K562 (cell line): ENCODE data around the gene PBRM1. TPM values are rescaled to one million over a fixed set of nuclear protein-coding genes. Genes with fewer than 3 reads are reported as not detected.

ENCODE experiments used
- ATAC-seq: fragments of 200-7000 bp; cut with Tn5 transposase; 3 replicates; pipeline ENCODE4 v1.9.1; 2020; ENCODE audit warnings: moderate library complexity
- BruUV-seq: library from RNA; stranded (reverse); fragments of 400-500 nt; replicated peaks from 2 replicates; lab custom pipeline; 2021; lab: Mats Ljungman, UMichigan
- CTCF ChIA-PET: fragments of 300-600 bp; formaldehyde crosslinking; extraction: SDS; loops from one replicate; lab custom pipeline; 2021; ENCODE audit warnings: low intra/inter-chr PET ratio; lab: Yijun Ruan, JAX
- POLR2A ChIA-PET: fragments of 300-600, 350-650 bp; sonication (Branson Sonifier 250); formaldehyde crosslinking; extraction: SDS; loops from one replicate; lab custom pipeline; 2021; ENCODE audit warnings: antibody characterized with exemption, inconsistent platforms; lab: Yijun Ruan, JAX
- DNase-seq, 4 experiments: peaks; one replicate each; pipeline versions ENCODE4 v3.0.0 to v3.0.0-alpha.2; 2011 to 2018; ENCODE audit warnings: low spot score in 3 of 4, mixed read lengths in 3 of 4; ENCODE audit errors: extremely low read depth in 1 of 4
- FAIRE-seq: peaks from 2 replicates; lab custom pipeline; 2011; peaks lifted over from hg19 to GRCh38; lab: Jason Lieb, UNC
- H2AFZ ChIP-seq: 2 replicates; pipeline ENCODE4 v1.6.0; 2011; ENCODE audit warnings: low read depth, low read length, control low read depth, inconsistent platforms
- H3K27ac ChIP-seq: fragments of 200-600 bp; 3 replicates; pipeline ENCODE4 v1.8.0; 2011; ENCODE audit warnings: low read depth, mild to moderate bottlenecking, control low read depth, inconsistent platforms, low read length, moderate library complexity, mixed read lengths; ENCODE audit errors: extremely low read depth
- H3K27me3 ChIP-seq, 2 experiments: fragments of 300-600 bp in 1 of 2; 2 replicates in 1 of 2; 3 replicates in 1 of 2; pipeline versions ENCODE4 v1.6.0 to v1.8.0; 2011; ENCODE audit warnings: inconsistent platforms in 2 of 2, low read length in 2 of 2, mild to moderate bottlenecking in 1 of 2, mixed read lengths in 1 of 2, moderate library complexity in 1 of 2; ENCODE audit not compliant: control insufficient read depth in 2 of 2, insufficient read depth in 2 of 2
- H3K36me3 ChIP-seq: fragments of 300-600 bp; 3 replicates; pipeline ENCODE4 v1.8.0; 2011; ENCODE audit warnings: mild to moderate bottlenecking, low read length, inconsistent platforms; ENCODE audit not compliant: control insufficient read depth, insufficient read depth
- H3K4me1 ChIP-seq, 2 experiments: fragments of 200-600 bp in 1 of 2; replicated peaks in 1 of 2; 2 replicates in 1 of 2; 3 replicates in 1 of 2; pipeline versions ENCODE4 v1.5.1 to v1.8.0; 2011; ENCODE audit warnings: inconsistent platforms in 2 of 2, low read length in 2 of 2, mild to moderate bottlenecking in 1 of 2, mixed read lengths in 1 of 2, moderate library complexity in 1 of 2; ENCODE audit not compliant: control insufficient read depth in 2 of 2, insufficient read depth in 2 of 2
- H3K4me2 ChIP-seq: 2 replicates; pipeline ENCODE4 v1.6.1; 2011; ENCODE audit warnings: low read length, control low read depth, inconsistent platforms, mixed read lengths; ENCODE audit not compliant: insufficient read depth
- H3K4me3 ChIP-seq: fragments of 200-600 bp; sonication (generic), shearing (Covaris generic); 2 replicates; pipeline ENCODE4 v1.5.1; 2016; ENCODE audit warnings: control low read depth, inconsistent platforms
- H3K79me2 ChIP-seq: fragments of 200-600 bp; 3 replicates; pipeline ENCODE4 v1.8.0; 2011; ENCODE audit warnings: low read length, inconsistent platforms; ENCODE audit not compliant: control insufficient read depth, insufficient read depth
- H3K9ac ChIP-seq, 2 experiments: 2 replicates each; pipeline versions ENCODE4 v1.6.0 to v1.6.1; 2011; ENCODE audit warnings: low read depth in 2 of 2, low read length in 2 of 2, control low read depth in 1 of 2, inconsistent platforms in 1 of 2, mild to moderate bottlenecking in 1 of 2, mixed read lengths in 1 of 2; ENCODE audit not compliant: insufficient read depth in 1 of 2
- H3K9me1 ChIP-seq: one replicate; pipeline ENCODE4 v1.6.0; 2011; ENCODE audit warnings: inconsistent platforms, mild to moderate bottlenecking, low read length, moderate library complexity; ENCODE audit not compliant: control insufficient read depth, insufficient read depth
- H3K9me3 ChIP-seq: replicated peaks from 2 replicates; pipeline ENCODE4 v1.5.1; 2011; ENCODE audit warnings: low read depth, low read length, inconsistent platforms; ENCODE audit not compliant: control insufficient read depth, insufficient read depth
- H4K20me1 ChIP-seq: replicated peaks from 2 replicates; pipeline ENCODE4 v1.6.1; 2011; ENCODE audit warnings: low read length, inconsistent platforms, mixed read lengths; ENCODE audit not compliant: control insufficient read depth, insufficient read depth
- C11orf30 ChIP-seq: fragments of 450-650 bp; IDR thresholded peaks from 2 replicates; pipeline ENCODE4 v1.6.1; 2016; ENCODE audit warnings: low read depth, mild to moderate bottlenecking
- CSDE1 ChIP-seq, 2 experiments: fragments of 450-650 bp; IDR thresholded peaks; 2 replicates each; pipeline ENCODE4 v1.6.1; 2016; ENCODE audit warnings: mild to moderate bottlenecking in 1 of 2
- DPF2 ChIP-seq: fragments of 450-650 bp; IDR thresholded peaks from 2 replicates; pipeline ENCODE4 v1.6.1; 2016
- HSF4 ChIP-seq: fragments of 250-450 bp; sonication (Bioruptor Pico); IDR thresholded peaks from 2 replicates; pipeline ENCODE4 v2.1.2; 2022; ENCODE audit warnings: mild to moderate bottlenecking, moderate library complexity, borderline replicate concordance
- LCOR ChIP-seq: sonication (generic); formaldehyde crosslinking; IDR thresholded peaks from 2 replicates; pipeline ENCODE4 v1.8.0; 2022; ENCODE audit warnings: mild to moderate bottlenecking, missing genetic modification reagents
- PML ChIP-seq: IDR thresholded peaks from 2 replicates; pipeline ENCODE4 v1.6.1; 2012; ENCODE audit warnings: low read length, inconsistent platforms
- TCF3 ChIP-seq: sonication (generic); formaldehyde crosslinking; IDR thresholded peaks from 2 replicates; pipeline ENCODE4 v1.4.0; 2020; ENCODE audit warnings: mild to moderate bottlenecking, missing genetic modification reagents
- TCF7L2 ChIP-seq: fragments of 150-350 bp; IDR thresholded peaks from 2 replicates; pipeline ENCODE4 v1.6.1; 2016; ENCODE audit warnings: low read depth, mild to moderate bottlenecking, low read length, moderate library complexity
- ZBTB1 ChIP-seq: sonication (generic); formaldehyde crosslinking; IDR thresholded peaks from 2 replicates; pipeline ENCODE4 v1.8.1; 2023; ENCODE audit warnings: missing genetic modification reagents, low read depth, mild to moderate bottlenecking, borderline replicate concordance
- ZNF184 ChIP-seq: sonication (generic); formaldehyde crosslinking; IDR thresholded peaks from 2 replicates; pipeline ENCODE4 v1.5.0; 2020; ENCODE audit warnings: missing genetic modification reagents
- WGBS: fragments of 100-300 bp; shearing (Covaris generic); methylation state at CpG from one replicate; pipeline ENCODE4 v1.1.6; 2016; ENCODE audit warnings: low coverage, mixed read lengths; ENCODE audit not compliant: insufficient coverage; ENCODE audit errors: missing lambda C conversion rate; 5-methylcytosine and 5-hydroxymethylcytosine counted together
- in situ Hi-C: fragments of 300-500 bp; cut with MboI; formaldehyde crosslinking; loops from 4 replicates; pipeline ENCODE4 v1.15.0; 2018; ENCODE audit warnings: inconsistent platforms, mixed read lengths
- intact Hi-C: fragments of 100-400 bp; cut with micrococcal nuclease; formaldehyde crosslinking; loops from 2 replicates; pipeline ENCODE4 v1.14.2; 2022
- polyA plus RNA-seq, 8 experiments: library from polyadenylated mRNA; depleted of rRNA in 4 of 8; stranded (reverse) in 5 of 8; unstranded in 3 of 8; fragments of >200 nt; fragmentation: Nextera tagmentation in 2 of 8; fragmentation: Illumina TruSeq in 1 of 8; extraction: Ambion mirVana in 2 of 8; extraction: Trizol in 1 of 8; gene quantifications; 2 replicates each; pipeline versions ENCODE4 v1.2.1 to v1.2.3, GENCODE V29; 2011 to 2014; ENCODE audit warnings: inconsistent platforms in 1 of 8, missing spikeins in 1 of 8
- total RNA-seq, 7 experiments: library from RNA; depleted of rRNA in 6 of 7; stranded (reverse); fragments of >200 nt in 6 of 7; fragmentation: Illumina TruSeq in 2 of 7; extraction: Trizol in 2 of 7; gene quantifications; 2 replicates each; pipeline versions ENCODE4 v1.2.1 to v1.2.3, GENCODE V29; 2011 to 2021; ENCODE audit warnings: low replicate concordance in 1 of 7
- TF ChIP-seq, protein P1 (sequence below): fragments of 250-450 bp; sonication (Bioruptor Pico); IDR thresholded peaks from 2 replicates; pipeline ENCODE4 v1.5.1; 2021; ENCODE audit warnings: mild to moderate bottlenecking
- TF ChIP-seq, protein P2 (sequence below), 2 experiments: fragments of 450-650 bp in 1 of 2; sonication (generic) in 1 of 2; formaldehyde crosslinking; conservative IDR thresholded peaks; 2 replicates each; pipeline versions ENCODE4 v1.4.0 to v1.8.1; 2020 to 2022; ENCODE audit warnings: mild to moderate bottlenecking in 1 of 2, missing genetic modification reagents in 1 of 2
- TF ChIP-seq, protein P3 (sequence below), 2 experiments: fragments of 450-650 bp; IDR thresholded peaks; 2 replicates each; pipeline ENCODE4 v1.6.1; 2016
- TF ChIP-seq, protein P4 (sequence below): sonication (generic); formaldehyde crosslinking; IDR thresholded peaks from 2 replicates; pipeline ENCODE4 v1.8.0; 2022; ENCODE audit warnings: missing genetic modification reagents, mild to moderate bottlenecking, moderate library complexity, borderline replicate concordance

Gene PBRM1
- total and polyA plus RNA-seq, 9 of the 15 experiments (the other 6 are each of a cell fraction or from before 2014, with no cell fraction given), result 3.9 to 31.8 (median 19.0) TPM

DNA sequence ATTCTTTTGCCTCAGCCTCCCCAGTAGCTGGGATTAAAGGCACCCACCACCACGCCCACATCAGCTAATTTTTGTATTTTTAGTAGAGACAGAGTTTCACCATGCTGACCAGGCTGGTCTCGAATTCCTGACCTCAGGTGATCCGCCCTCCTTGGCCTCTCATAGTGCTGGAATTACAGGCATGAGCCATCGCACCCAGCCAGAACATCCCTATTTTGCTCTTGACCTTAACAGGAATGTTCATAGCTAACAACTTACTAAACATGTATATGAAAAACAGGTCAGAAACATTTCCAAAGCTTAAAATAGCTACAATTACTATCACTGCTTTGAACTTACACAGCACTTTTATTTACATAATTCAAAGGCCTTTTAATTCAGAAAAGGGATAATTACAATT lies 115.6 kb downstream of the PBRM1 start (continued):
- no peak for TF ChIP-seq TCF3 (CRISPR knock-in tag)

DNA sequence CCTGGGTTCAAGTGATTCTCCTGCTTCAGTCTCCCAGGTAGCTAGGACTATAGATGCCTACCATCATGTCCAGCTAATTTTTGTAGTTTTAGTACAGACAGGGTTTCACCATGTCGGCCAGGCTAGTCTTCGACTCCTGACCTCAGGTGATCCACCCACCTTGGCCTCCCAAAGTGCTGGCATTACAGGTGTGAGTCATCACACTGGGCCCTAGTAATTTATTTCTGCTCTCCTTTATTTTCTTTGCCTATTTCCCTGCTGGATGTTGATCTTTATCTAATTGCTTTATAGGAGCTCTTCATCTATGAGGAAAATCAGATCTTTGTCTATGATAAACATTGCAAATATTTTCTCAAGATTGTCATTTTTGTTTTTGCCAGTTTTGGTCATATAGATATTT lies 117.6 kb downstream of the PBRM1 start:
- ATAC-seq, result no peak
- Histone ChIP-seq H3K79me2 (no peaks in the 10 kb centered on the region), H3K27me3 (no peaks in the 10 kb centered on the region), H4K20me1 (no peaks in the 10 kb centered on the region), H3K9me1 (no peaks in the 10 kb centered on the region), H3K4me3 (no peak overlapping the region), H3K9me3 (no peaks in the 10 kb centered on the region), H3K4me1 (no peaks in the 10 kb centered on the region), H3K36me3 (peaks cover 15% of the 10 kb centered on the region; the same call in 1 of the 3 replicates), H3K27ac (no peak overlapping the region), H3K9ac (no peak overlapping the region), H2AFZ (no peak overlapping the region), H3K4me2 (no peak overlapping the region)
- DNase-seq, result no peak
- no TSS peak for BruUV-seq
- WGBS, result 90% methylated on average over 2 of the region's 2 CpGs
- ChIA-PET CTCF (no interaction called here), POLR2A (no interaction called here)
- in situ Hi-C loops, result no loop called here
- no peak for TF ChIP-seq ZNF184
- TF ChIP-seq PML, result no peak
- TF ChIP-seq, protein P1, sequence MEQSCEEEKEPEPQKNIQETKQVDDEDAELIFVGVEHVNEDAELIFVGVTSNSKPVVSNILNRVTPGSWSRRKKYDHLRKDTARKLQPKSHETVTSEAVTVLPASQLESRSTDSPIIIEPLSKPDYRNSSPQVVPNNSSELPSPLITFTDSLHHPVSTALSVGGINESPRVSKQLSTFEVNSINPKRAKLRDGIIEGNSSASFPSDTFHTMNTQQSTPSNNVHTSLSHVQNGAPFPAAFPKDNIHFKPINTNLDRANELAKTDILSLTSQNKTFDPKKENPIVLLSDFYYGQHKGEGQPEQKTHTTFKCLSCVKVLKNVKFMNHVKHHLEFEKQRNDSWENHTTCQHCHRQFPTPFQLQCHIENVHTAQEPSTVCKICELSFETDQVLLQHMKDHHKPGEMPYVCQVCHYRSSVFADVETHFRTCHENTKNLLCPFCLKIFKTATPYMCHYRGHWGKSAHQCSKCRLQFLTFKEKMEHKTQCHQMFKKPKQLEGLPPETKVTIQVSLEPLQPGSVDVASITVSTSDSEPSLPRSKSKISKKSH, result no peak
- TF ChIP-seq, protein P2, sequence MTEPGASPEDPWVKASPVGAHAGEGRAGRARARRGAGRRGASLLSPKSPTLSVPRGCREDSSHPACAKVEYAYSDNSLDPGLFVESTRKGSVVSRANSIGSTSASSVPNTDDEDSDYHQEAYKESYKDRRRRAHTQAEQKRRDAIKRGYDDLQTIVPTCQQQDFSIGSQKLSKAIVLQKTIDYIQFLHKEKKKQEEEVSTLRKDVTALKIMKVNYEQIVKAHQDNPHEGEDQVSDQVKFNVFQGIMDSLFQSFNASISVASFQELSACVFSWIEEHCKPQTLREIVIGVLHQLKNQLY (CRISPR knock-in tag; conservative IDR thresholded peaks at IDR 0.05), result no peak
- TF ChIP-seq, protein P3, sequence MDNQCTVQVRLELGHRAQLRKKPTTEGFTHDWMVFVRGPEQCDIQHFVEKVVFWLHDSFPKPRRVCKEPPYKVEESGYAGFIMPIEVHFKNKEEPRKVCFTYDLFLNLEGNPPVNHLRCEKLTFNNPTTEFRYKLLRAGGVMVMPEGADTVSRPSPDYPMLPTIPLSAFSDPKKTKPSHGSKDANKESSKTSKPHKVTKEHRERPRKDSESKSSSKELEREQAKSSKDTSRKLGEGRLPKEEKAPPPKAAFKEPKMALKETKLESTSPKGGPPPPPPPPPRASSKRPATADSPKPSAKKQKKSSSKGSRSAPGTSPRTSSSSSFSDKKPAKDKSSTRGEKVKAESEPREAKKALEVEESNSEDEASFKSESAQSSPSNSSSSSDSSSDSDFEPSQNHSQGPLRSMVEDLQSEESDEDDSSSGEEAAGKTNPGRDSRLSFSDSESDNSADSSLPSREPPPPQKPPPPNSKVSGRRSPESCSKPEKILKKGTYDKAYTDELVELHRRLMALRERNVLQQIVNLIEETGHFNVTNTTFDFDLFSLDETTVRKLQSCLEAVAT (IDR thresholded peaks at IDR 0.05), result no peak
- TF ChIP-seq, protein P4, sequence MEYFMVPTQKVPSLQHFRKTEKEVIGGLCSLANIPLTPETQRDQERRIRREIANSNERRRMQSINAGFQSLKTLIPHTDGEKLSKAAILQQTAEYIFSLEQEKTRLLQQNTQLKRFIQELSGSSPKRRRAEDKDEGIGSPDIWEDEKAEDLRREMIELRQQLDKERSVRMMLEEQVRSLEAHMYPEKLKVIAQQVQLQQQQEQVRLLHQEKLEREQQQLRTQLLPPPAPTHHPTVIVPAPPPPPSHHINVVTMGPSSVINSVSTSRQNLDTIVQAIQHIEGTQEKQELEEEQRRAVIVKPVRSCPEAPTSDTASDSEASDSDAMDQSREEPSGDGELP, result no peak
- TF ChIP-seq ZBTB1 (CRISPR knock-in tag), result no peak
- TF ChIP-seq C11orf30, result no peak
- TF ChIP-seq TCF7L2, result no peak
- TF ChIP-seq CSDE1 (IDR thresholded peaks at IDR 0.05), result no peak
- TF ChIP-seq HSF4 (CRISPR knock-in tag), result no peak
- no peak for TF ChIP-seq LCOR (CRISPR knock-in tag)
- no peak for TF ChIP-seq DPF2
- FAIRE-seq, result no peak
- intact Hi-C loops, result no loop called here
